C4-2B (cell line): ENCODE data around the gene PTPN1.

ENCODE experiments used
- ZFX ChIP-seq: fragments of 450-650 bp; IDR thresholded peaks from 2 replicates; pipeline ENCODE4 v1.6.1; 2017
- TF ChIP-seq, protein P1 (sequence below): fragments of 450-650 bp; conservative IDR thresholded peaks from 2 replicates; pipeline ENCODE4 v1.5.1; 2017; ENCODE audit warnings: mild to moderate bottlenecking

DNA sequence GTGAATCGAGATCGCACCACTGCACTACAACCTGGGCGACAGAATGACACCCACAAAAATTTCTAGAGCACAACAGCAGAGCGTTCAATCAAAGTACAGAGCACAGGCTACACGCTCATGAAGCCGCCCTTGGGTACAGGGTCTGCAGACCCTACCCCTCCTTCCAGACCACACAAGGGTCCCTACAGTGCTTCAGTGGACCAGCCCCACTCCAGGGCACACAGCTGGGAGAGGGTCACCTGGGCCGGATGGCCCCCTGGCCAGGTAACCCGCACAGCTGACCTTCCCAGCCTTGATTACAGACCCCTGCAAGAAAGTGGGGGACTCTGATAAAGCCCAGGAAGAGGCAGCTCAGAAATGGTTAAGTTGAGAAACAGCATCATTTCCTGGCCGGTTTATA, 117.6 kb downstream of the PTPN1 start:
- TF ChIP-seq, protein P1, sequence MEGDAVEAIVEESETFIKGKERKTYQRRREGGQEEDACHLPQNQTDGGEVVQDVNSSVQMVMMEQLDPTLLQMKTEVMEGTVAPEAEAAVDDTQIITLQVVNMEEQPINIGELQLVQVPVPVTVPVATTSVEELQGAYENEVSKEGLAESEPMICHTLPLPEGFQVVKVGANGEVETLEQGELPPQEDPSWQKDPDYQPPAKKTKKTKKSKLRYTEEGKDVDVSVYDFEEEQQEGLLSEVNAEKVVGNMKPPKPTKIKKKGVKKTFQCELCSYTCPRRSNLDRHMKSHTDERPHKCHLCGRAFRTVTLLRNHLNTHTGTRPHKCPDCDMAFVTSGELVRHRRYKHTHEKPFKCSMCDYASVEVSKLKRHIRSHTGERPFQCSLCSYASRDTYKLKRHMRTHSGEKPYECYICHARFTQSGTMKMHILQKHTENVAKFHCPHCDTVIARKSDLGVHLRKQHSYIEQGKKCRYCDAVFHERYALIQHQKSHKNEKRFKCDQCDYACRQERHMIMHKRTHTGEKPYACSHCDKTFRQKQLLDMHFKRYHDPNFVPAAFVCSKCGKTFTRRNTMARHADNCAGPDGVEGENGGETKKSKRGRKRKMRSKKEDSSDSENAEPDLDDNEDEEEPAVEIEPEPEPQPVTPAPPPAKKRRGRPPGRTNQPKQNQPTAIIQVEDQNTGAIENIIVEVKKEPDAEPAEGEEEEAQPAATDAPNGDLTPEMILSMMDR: no peak
- TF ChIP-seq ZFX: no peak
